HCT116 (cell line): ENCODE data around the gene FASLG. TPM values are rescaled to one million over a fixed set of nuclear protein-coding genes. Genes with fewer than 3 reads are reported as not detected.

Experiments used
- ATAC-seq: fragments of 200-7000 bp; cut with Tn5 transposase; 2 replicates; pipeline ENCODE4 v1.9.1; 2020; ENCODE audit warnings: mild to moderate bottlenecking, moderate library complexity
- BruUV-seq: library from RNA; stranded (reverse); fragments of 400-500 nt; replicated peaks from 2 replicates; lab custom pipeline; 2021; lab: Mats Ljungman, UMichigan
- CTCF ChIA-PET: fragments of 300-600 bp; sonication (Branson Sonifier 250); formaldehyde crosslinking; loops from one replicate; lab custom pipeline; 2021; ENCODE audit warnings: antibody characterized with exemption; lab: Charles Lee
- POLR2A ChIA-PET: fragments of 300-600, 350-600 bp; sonication (Branson Sonifier 250); formaldehyde crosslinking; loops from one replicate; lab custom pipeline; 2021; ENCODE audit warnings: antibody characterized with exemption; lab: Charles Lee
- RAD21 ChIA-PET, 2 experiments: fragments of 300-600 bp; sonication (Branson Sonifier 250); formaldehyde crosslinking; loops; one replicate each; lab custom pipeline; 2023; ENCODE audit warnings: low total read pairs in 2 of 2; ENCODE audit not compliant: uncharacterized antibody in 2 of 2, unreplicated experiment in 2 of 2, low non-redundant PET in 1 of 2; lab: Charles Lee
- DNase-seq: peaks from one replicate; pipeline ENCODE4 v3.0.0-alpha.2; 2010; ENCODE audit warnings: low read depth, low spot score
- H2AFZ ChIP-seq: fragments of 200-600 bp; shearing (Covaris generic), sonication (generic); 2 replicates; pipeline ENCODE4 v1.6.1; 2017; ENCODE audit warnings: low read depth, mixed run types, mixed read lengths, antibody characterized with exemption, low read length; ENCODE audit not compliant: poor library complexity, severe bottlenecking
- H3K27ac ChIP-seq: 2 replicates; pipeline ENCODE4 v1.5.1; 2012; ENCODE audit warnings: low read depth, low read length
- H3K27me3 ChIP-seq: fragments of 200-600 bp; sonication (generic); 2 replicates; pipeline ENCODE4 v1.6.1; 2016; ENCODE audit warnings: mixed run types, low read length, mixed read lengths; ENCODE audit not compliant: insufficient read depth
- H3K36me3 ChIP-seq, 2 experiments: fragments of 200-500 bp in 1 of 2; fragments of 200-600 bp in 1 of 2; sonication (Bioruptor generic) in 1 of 2; sonication (generic) in 1 of 2; 2 replicates each; pipeline versions ENCODE4 v1.5.1 to v1.6.1; 2014 to 2016; ENCODE audit warnings: low read length in 2 of 2, inconsistent platforms in 1 of 2, mixed read lengths in 1 of 2, mixed run types in 1 of 2; ENCODE audit not compliant: insufficient read depth in 2 of 2, control insufficient read depth in 1 of 2
- H3K4me1 ChIP-seq, 2 experiments: fragments of 200-600 bp in 1 of 2; sonication (generic) in 1 of 2; 2 replicates each; pipeline versions ENCODE4 v1.5.1 to v1.6.1; 2012 to 2017; ENCODE audit warnings: low read length in 2 of 2, inconsistent platforms in 1 of 2, mild to moderate bottlenecking in 1 of 2, mixed read lengths in 1 of 2, mixed run types in 1 of 2, moderate library complexity in 1 of 2; ENCODE audit not compliant: insufficient read depth in 2 of 2, control insufficient read depth in 1 of 2
- H3K4me2 ChIP-seq: fragments of 200-600 bp; sonication (generic); 2 replicates; pipeline ENCODE4 v1.6.1; 2017; ENCODE audit warnings: mixed run types, low read length, mixed read lengths
- H3K4me3 ChIP-seq, 2 experiments: fragments of 200-600 bp in 1 of 2; sonication (generic) in 1 of 2; replicated peaks in 1 of 2; 2 replicates each; pipeline ENCODE4 v1.5.1; 2011 to 2016; ENCODE audit warnings: low read length in 2 of 2, control low read depth in 1 of 2, low read depth in 1 of 2, mild to moderate bottlenecking in 1 of 2, mixed read lengths in 1 of 2, mixed run types in 1 of 2
- H3K79me2 ChIP-seq: fragments of 200-600 bp; sonication (generic); 2 replicates; pipeline ENCODE4 v1.6.1; 2017; ENCODE audit warnings: mild to moderate bottlenecking, mixed run types, low read length, moderate library complexity, mixed read lengths; ENCODE audit not compliant: insufficient read depth
- H3K9ac ChIP-seq: fragments of 200-600 bp; sonication (generic); 2 replicates; pipeline ENCODE4 v1.6.1; 2016; ENCODE audit warnings: low read length, mixed read lengths
- H3K9me2 ChIP-seq: fragments of 200-600 bp; sonication (generic), shearing (Covaris generic); 2 replicates; pipeline ENCODE4 v1.6.1; 2017; ENCODE audit warnings: mixed run types, mild to moderate bottlenecking, moderate library complexity; ENCODE audit not compliant: insufficient read depth
- H3K9me3 ChIP-seq, 2 experiments: fragments of 200-500 bp in 1 of 2; fragments of 200-600 bp in 1 of 2; sonication (Bioruptor generic) in 1 of 2; sonication (generic) in 1 of 2; 2 replicates each; pipeline ENCODE4 v1.6.1; 2014 to 2017; ENCODE audit warnings: low read length in 2 of 2, mixed read lengths in 2 of 2, inconsistent platforms in 1 of 2, low read depth in 1 of 2, mild to moderate bottlenecking in 1 of 2, mixed run types in 1 of 2, moderate library complexity in 1 of 2; ENCODE audit not compliant: control insufficient read depth in 1 of 2, insufficient read depth in 1 of 2
- H4K20me1 ChIP-seq: fragments of 200-600 bp; sonication (generic), shearing (Covaris generic); 2 replicates; pipeline ENCODE4 v1.6.1; 2017; ENCODE audit warnings: mixed run types, mild to moderate bottlenecking, moderate library complexity; ENCODE audit not compliant: insufficient read depth
- CEBPB ChIP-seq: IDR thresholded peaks from 2 replicates; pipeline ENCODE4 v1.6.1; 2012; ENCODE audit warnings: low read depth
- EGR1 ChIP-seq: IDR thresholded peaks from 2 replicates; pipeline ENCODE4 v1.6.1; 2012; ENCODE audit warnings: low read depth
- JUND ChIP-seq: IDR thresholded peaks from 2 replicates; pipeline ENCODE4 v1.6.1; 2012
- POLR2A ChIP-seq: IDR thresholded peaks from 2 replicates; pipeline ENCODE4 v1.7.0; 2011; ENCODE audit warnings: borderline replicate concordance; ENCODE audit not compliant: insufficient read depth, insufficient read length; ENCODE audit errors: extremely low read depth
- POLR2AphosphoS5 ChIP-seq: IDR thresholded peaks from 2 replicates; pipeline ENCODE4 v1.6.1; 2011; ENCODE audit warnings: mild to moderate bottlenecking, low read depth, low read length, moderate library complexity
- RAD21 ChIP-seq: IDR thresholded peaks from 2 replicates; pipeline ENCODE4 v1.6.1; 2012; ENCODE audit warnings: low read depth, mild to moderate bottlenecking
- SIN3A ChIP-seq: IDR thresholded peaks from 2 replicates; pipeline ENCODE4 v1.6.1; 2012; ENCODE audit warnings: low read depth
- SP1 ChIP-seq: IDR thresholded peaks from 2 replicates; pipeline ENCODE4 v1.6.1; 2012; ENCODE audit warnings: low read depth
- YY1 ChIP-seq: IDR thresholded peaks from 2 replicates; pipeline ENCODE4 v1.6.1; 2011; ENCODE audit warnings: low read length, low read depth, moderate library complexity, mild to moderate bottlenecking; ENCODE audit not compliant: insufficient replicate concordance; ENCODE audit errors: extremely low read depth
- ZFX ChIP-seq: fragments of 450-650 bp; IDR thresholded peaks from 2 replicates; pipeline ENCODE4 v1.6.1; 2017
- ZNF274 ChIP-seq: fragments of 200-500 bp; sonication (Bioruptor generic); IDR thresholded peaks from 2 replicates; pipeline ENCODE4 v1.6.1; 2014; ENCODE audit warnings: mild to moderate bottlenecking, low read depth, low read length, inconsistent platforms
- intact Hi-C: fragments of 100-400 bp; cut with micrococcal nuclease; formaldehyde crosslinking; loops from 2 replicates; pipeline ENCODE4 v1.10.0; 2022
- total RNA-seq: library from RNA; stranded (reverse); gene quantifications from one replicate; pipeline ENCODE4 v1.2.1, GENCODE V29; 2021; ENCODE audit not compliant: unreplicated experiment
- TF ChIP-seq, protein P1 (sequence below): IDR thresholded peaks from 2 replicates; pipeline ENCODE4 v1.6.1; 2011; ENCODE audit warnings: mild to moderate bottlenecking, low read length, moderate library complexity; ENCODE audit not compliant: insufficient replicate concordance; ENCODE audit errors: extremely low read depth
- TF ChIP-seq, protein P2 (sequence below), 3 experiments: fragments of 200-600 bp in 1 of 3; sonication (generic) in 1 of 3; IDR thresholded peaks in 2 of 3; conservative IDR thresholded peaks in 1 of 3; 2 replicates each; pipeline ENCODE4 v1.5.1; 2012 to 2017; ENCODE audit warnings: low read depth in 2 of 3, low read length in 2 of 3, antibody characterized with exemption in 1 of 3, borderline replicate concordance in 1 of 3, control low read depth in 1 of 3, mild to moderate bottlenecking in 1 of 3, mixed read lengths in 1 of 3, mixed run types in 1 of 3, moderate library complexity in 1 of 3; ENCODE audit not compliant: insufficient read depth in 1 of 3

The FASLG gene
- total RNA-seq, 1 experiment from 2014 or later, result not detected

DNA sequence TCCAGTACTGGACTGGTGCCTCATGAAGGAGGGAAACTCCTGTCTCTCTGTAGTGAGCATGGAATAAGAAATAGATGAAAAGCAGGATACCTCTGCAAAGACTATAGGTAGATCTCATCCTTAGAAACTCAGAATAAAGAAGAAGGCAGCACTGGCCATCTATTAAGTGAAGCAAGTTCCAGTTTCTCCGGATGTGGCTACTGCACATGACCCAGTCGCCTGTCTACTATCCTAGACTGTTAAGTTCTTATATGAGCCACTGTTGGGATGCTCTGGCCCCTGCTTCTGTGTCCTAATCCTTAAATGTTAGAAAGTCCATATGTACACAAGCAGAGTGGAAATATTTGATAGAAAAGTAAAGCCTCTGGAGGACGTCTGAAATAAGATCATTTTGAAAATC lies 2.2 kb downstream of the FASLG start:
- no peaks in the 10 kb centered on the region for H4K20me1 ChIP-seq
- H3K9me2 ChIP-seq, result no peaks in the 10 kb centered on the region
- POLR2A ChIA-PET, result no interaction called here
- H3K36me3 ChIP-seq, result no peaks in the 10 kb centered on the region
- H3K27ac ChIP-seq, result no peak overlapping the region
- intact Hi-C loops, result no loop called here
- TF ChIP-seq POLR2AphosphoS5, result no peak
- ATAC-seq (no peak), DNase-seq (no peak)
- H3K4me2 ChIP-seq, result no peak overlapping the region
- no TSS peak for BruUV-seq
- H3K4me1 ChIP-seq, result peaks cover 0 to 5% of the 10 kb centered on the region in 2 experiments; a peak in 2 of 4 replicates
- RAD21 ChIA-PET, result no interaction called here
- H3K79me2 ChIP-seq, result no peaks in the 10 kb centered on the region
- H2AFZ ChIP-seq, result no peak overlapping the region
- no peak overlapping the region for H3K4me3 ChIP-seq
- CTCF ChIA-PET, result no interaction called here
- H3K9ac ChIP-seq, result no peak overlapping the region
- no peaks in the 10 kb centered on the region for H3K27me3 ChIP-seq
- no peaks in the 10 kb centered on the region for H3K9me3 ChIP-seq

GRCh38 chr1:172662464-172663109 lies 3.7 kb downstream of the FASLG start:
- no peak overlapping the region for H3K27ac ChIP-seq
- RAD21 ChIA-PET, result no interaction called here
- no peak overlapping the region for H3K4me3 ChIP-seq
- no peaks in the 10 kb centered on the region for H3K36me3 ChIP-seq
- ATAC-seq, result no peak
- BruUV-seq, result no TSS peak
- no peaks in the 10 kb centered on the region for H3K27me3 ChIP-seq
- no peaks in the 10 kb centered on the region for H3K9me3 ChIP-seq
- H3K79me2 ChIP-seq, result no peaks in the 10 kb centered on the region
- no peak overlapping the region for H3K4me2 ChIP-seq
- H2AFZ ChIP-seq, result no peak overlapping the region
- H4K20me1 ChIP-seq, result no peaks in the 10 kb centered on the region
- peaks cover 0 to 5% of the 10 kb centered on the region in 2 experiments; a peak in 2 of 4 replicates for H3K4me1 ChIP-seq
- H3K9me2 ChIP-seq, result no peaks in the 10 kb centered on the region
- H3K9ac ChIP-seq, result no peak overlapping the region
- DNase-seq, result no peak
- POLR2A ChIA-PET, result no interaction called here
- intact Hi-C loops, result no loop called here
- CTCF ChIA-PET, result no interaction called here
- TF ChIP-seq ZNF274 (no peak), JUND (no peak), YY1 (no peak), EGR1 (no peak), POLR2AphosphoS5 (no peak), SIN3A (no peak), CEBPB (no peak), SP1 (no peak), POLR2A (no peak), RAD21 (no peak), ZFX (no peak)
- TF ChIP-seq, protein P1, sequence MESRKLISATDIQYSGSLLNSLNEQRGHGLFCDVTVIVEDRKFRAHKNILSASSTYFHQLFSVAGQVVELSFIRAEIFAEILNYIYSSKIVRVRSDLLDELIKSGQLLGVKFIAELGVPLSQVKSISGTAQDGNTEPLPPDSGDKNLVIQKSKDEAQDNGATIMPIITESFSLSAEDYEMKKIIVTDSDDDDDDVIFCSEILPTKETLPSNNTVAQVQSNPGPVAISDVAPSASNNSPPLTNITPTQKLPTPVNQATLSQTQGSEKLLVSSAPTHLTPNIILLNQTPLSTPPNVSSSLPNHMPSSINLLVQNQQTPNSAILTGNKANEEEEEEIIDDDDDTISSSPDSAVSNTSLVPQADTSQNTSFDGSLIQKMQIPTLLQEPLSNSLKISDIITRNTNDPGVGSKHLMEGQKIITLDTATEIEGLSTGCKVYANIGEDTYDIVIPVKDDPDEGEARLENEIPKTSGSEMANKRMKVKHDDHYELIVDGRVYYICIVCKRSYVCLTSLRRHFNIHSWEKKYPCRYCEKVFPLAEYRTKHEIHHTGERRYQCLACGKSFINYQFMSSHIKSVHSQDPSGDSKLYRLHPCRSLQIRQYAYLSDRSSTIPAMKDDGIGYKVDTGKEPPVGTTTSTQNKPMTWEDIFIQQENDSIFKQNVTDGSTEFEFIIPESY, result no peak
- TF ChIP-seq, protein P2, sequence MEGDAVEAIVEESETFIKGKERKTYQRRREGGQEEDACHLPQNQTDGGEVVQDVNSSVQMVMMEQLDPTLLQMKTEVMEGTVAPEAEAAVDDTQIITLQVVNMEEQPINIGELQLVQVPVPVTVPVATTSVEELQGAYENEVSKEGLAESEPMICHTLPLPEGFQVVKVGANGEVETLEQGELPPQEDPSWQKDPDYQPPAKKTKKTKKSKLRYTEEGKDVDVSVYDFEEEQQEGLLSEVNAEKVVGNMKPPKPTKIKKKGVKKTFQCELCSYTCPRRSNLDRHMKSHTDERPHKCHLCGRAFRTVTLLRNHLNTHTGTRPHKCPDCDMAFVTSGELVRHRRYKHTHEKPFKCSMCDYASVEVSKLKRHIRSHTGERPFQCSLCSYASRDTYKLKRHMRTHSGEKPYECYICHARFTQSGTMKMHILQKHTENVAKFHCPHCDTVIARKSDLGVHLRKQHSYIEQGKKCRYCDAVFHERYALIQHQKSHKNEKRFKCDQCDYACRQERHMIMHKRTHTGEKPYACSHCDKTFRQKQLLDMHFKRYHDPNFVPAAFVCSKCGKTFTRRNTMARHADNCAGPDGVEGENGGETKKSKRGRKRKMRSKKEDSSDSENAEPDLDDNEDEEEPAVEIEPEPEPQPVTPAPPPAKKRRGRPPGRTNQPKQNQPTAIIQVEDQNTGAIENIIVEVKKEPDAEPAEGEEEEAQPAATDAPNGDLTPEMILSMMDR (IDR thresholded peaks at IDR 0.05 in 2 of 3, conservative IDR thresholded peaks at IDR 0.05 in 1 of 3; ENCODE audit: borderline replicate concordance in 1 of 3, insufficient read depth in 1 of 3, low read depth in 2 of 3, low read length in 2 of 3), result no peak
